SK-N-SH (cell line): ENCODE results near the gene PRR19. TPM values are rescaled to one million over a fixed set of nuclear protein-coding genes. Genes with fewer than 3 reads are reported as not detected.

ENCODE experiments used
- CTCF ChIA-PET: fragments of 300-600, 350-600 bp; formaldehyde crosslinking; extraction: SDS; loops from one replicate; lab custom pipeline; 2021; lab: Yijun Ruan, JAX
- POLR2A ChIA-PET: fragments of 350-600 bp; sonication (Branson Sonifier 250); formaldehyde crosslinking; extraction: SDS; loops from one replicate; lab custom pipeline; 2020; ENCODE audit warnings: antibody characterized with exemption, inconsistent platforms; lab: Yijun Ruan, JAX
- DNase-seq: peaks from one replicate; pipeline ENCODE4 v3.0.0; 2012
- H2AFZ ChIP-seq: fragments of 200-600 bp; sonication (generic); 2 replicates; pipeline ENCODE4 v1.8.1; 2016; ENCODE audit warnings: antibody characterized with exemption, mild to moderate bottlenecking, low read depth
- H3F3A ChIP-seq: fragments of 200-600 bp; sonication (generic); replicated peaks from 2 replicates; pipeline ENCODE3; 2016; ENCODE audit warnings: antibody characterized with exemption, mild to moderate bottlenecking; ENCODE audit not compliant: insufficient read depth
- H3K27ac ChIP-seq, 2 experiments: fragments of 200-500 bp in 1 of 2; fragments of 200-600 bp in 1 of 2; sonication (Bioruptor generic) in 1 of 2; sonication (generic), shearing (Covaris generic) in 1 of 2; 2 replicates each; pipeline versions ENCODE4 v1.5.1 to v1.6.1; 2014 to 2016; ENCODE audit warnings: low read depth in 2 of 2, inconsistent platforms in 1 of 2, low read length in 1 of 2, mild to moderate bottlenecking in 1 of 2, mixed read lengths in 1 of 2
- H3K27me3 ChIP-seq: fragments of 200-600 bp; sonication (generic), shearing (Covaris generic); 2 replicates; pipeline ENCODE4 v1.6.1; 2016; ENCODE audit warnings: mixed run types; ENCODE audit not compliant: insufficient read depth
- H3K36me3 ChIP-seq, 2 experiments: fragments of 200-500 bp in 1 of 2; fragments of 200-600 bp in 1 of 2; sonication (Bioruptor generic) in 1 of 2; sonication (generic) in 1 of 2; replicated peaks in 1 of 2; 2 replicates each; pipeline versions ENCODE3 to v1.5.1; 2014 to 2016; ENCODE audit warnings: low read length in 1 of 2, mild to moderate bottlenecking in 1 of 2; ENCODE audit not compliant: insufficient read depth in 2 of 2, control insufficient read depth in 1 of 2
- H3K4me1 ChIP-seq, 2 experiments: fragments of 200-500 bp in 1 of 2; fragments of 200-600 bp in 1 of 2; sonication (Bioruptor generic) in 1 of 2; sonication (generic), shearing (Covaris generic) in 1 of 2; 2 replicates each; pipeline versions ENCODE4 v1.5.1 to v1.6.1; 2014 to 2016; ENCODE audit warnings: low read depth in 1 of 2, low read length in 1 of 2, mixed run types in 1 of 2; ENCODE audit not compliant: insufficient read depth in 2 of 2, control insufficient read depth in 1 of 2
- H3K4me2 ChIP-seq: fragments of 200-600 bp; sonication (generic), shearing (Covaris generic); 2 replicates; pipeline ENCODE4 v1.6.1; 2017; ENCODE audit warnings: mixed run types
- H3K4me3 ChIP-seq, 2 experiments: fragments of 200-500 bp in 1 of 2; fragments of 200-600 bp in 1 of 2; sonication (Bioruptor generic) in 1 of 2; sonication (generic), shearing (Covaris generic) in 1 of 2; 2 replicates each; pipeline versions ENCODE4 v1.5.1 to v1.8.1; 2014 to 2016; ENCODE audit warnings: low read depth in 2 of 2, inconsistent platforms in 1 of 2, low read length in 1 of 2, mild to moderate bottlenecking in 1 of 2, mixed read lengths in 1 of 2, moderate library complexity in 1 of 2
- H3K79me2 ChIP-seq: fragments of 200-600 bp; sonication (generic); 2 replicates; pipeline ENCODE4 v1.8.1; 2017; ENCODE audit warnings: mild to moderate bottlenecking; ENCODE audit not compliant: insufficient read depth
- H3K9ac ChIP-seq: fragments of 200-600 bp; sonication (generic); 2 replicates; pipeline ENCODE4 v1.6.1; 2017; ENCODE audit warnings: mixed run types
- H3K9me2 ChIP-seq: fragments of 200-600 bp; sonication (generic); 2 replicates; pipeline ENCODE4 v1.6.1; 2017; ENCODE audit warnings: mixed run types
- H3K9me3 ChIP-seq: fragments of 200-600 bp; sonication (generic); 2 replicates; pipeline ENCODE4 v1.6.1; 2017; ENCODE audit warnings: mixed run types, mild to moderate bottlenecking, moderate library complexity
- H4K20me1 ChIP-seq: fragments of 200-600 bp; sonication (generic); 2 replicates; pipeline ENCODE4 v1.6.1; 2017; ENCODE audit warnings: mild to moderate bottlenecking, mixed run types; ENCODE audit not compliant: insufficient read depth
- CHD2 ChIP-seq: fragments of 150-350 bp; IDR thresholded peaks from 2 replicates; pipeline ENCODE4 v1.6.1; 2018; ENCODE audit warnings: low read length; ENCODE audit not compliant: partially characterized antibody
- ELF1 ChIP-seq: IDR thresholded peaks from 2 replicates; pipeline ENCODE4 v1.4.0; 2012
- FOSL2 ChIP-seq: IDR thresholded peaks from 2 replicates; pipeline ENCODE4 v1.4.0; 2012; ENCODE audit warnings: low read depth, mild to moderate bottlenecking, moderate library complexity, borderline replicate concordance
- FOXM1 ChIP-seq: IDR thresholded peaks from 2 replicates; pipeline ENCODE4 v1.4.0; 2012; ENCODE audit warnings: low read depth, mild to moderate bottlenecking
- GATA2 ChIP-seq: sonication (generic); formaldehyde crosslinking; IDR thresholded peaks from 2 replicates; pipeline ENCODE4 v1.5.0; 2020; ENCODE audit warnings: mild to moderate bottlenecking, missing genetic modification reagents
- IRF3 ChIP-seq: fragments of 150-350 bp; IDR thresholded peaks from 2 replicates; pipeline ENCODE4 v1.6.1; 2016; ENCODE audit warnings: mild to moderate bottlenecking, low read depth, low read length
- NFIC ChIP-seq: IDR thresholded peaks from 2 replicates; pipeline ENCODE4 v1.4.0; 2012; ENCODE audit warnings: borderline replicate concordance
- RAD21 ChIP-seq: IDR thresholded peaks from 2 replicates; pipeline ENCODE4 v1.6.1; 2012; ENCODE audit warnings: mild to moderate bottlenecking, low read length
- RCOR1 ChIP-seq: fragments of 150-350 bp; IDR thresholded peaks from 2 replicates; pipeline ENCODE4 v1.6.1; 2017; ENCODE audit warnings: antibody characterized with exemption, low read length
- RFX5 ChIP-seq: IDR thresholded peaks from 2 replicates; pipeline ENCODE4 v1.6.1; 2012; ENCODE audit warnings: mild to moderate bottlenecking, improper control_type of control experiment, low read length
- RXRA ChIP-seq: IDR thresholded peaks from 2 replicates; pipeline ENCODE4 v1.4.0; 2012; ENCODE audit warnings: low read depth, mild to moderate bottlenecking, borderline replicate concordance
- SIN3A ChIP-seq: IDR thresholded peaks from 2 replicates; pipeline ENCODE4 v1.6.1; 2012; ENCODE audit warnings: low read depth, mild to moderate bottlenecking, low read length, moderate library complexity, borderline replicate concordance
- SMC3 ChIP-seq: IDR thresholded peaks from 2 replicates; pipeline ENCODE4 v1.6.1; 2012; ENCODE audit warnings: low read depth, low read length, improper control_type of control experiment
- TAF1 ChIP-seq: IDR thresholded peaks from 2 replicates; pipeline ENCODE4 v1.6.1; 2012; ENCODE audit warnings: low read depth, mild to moderate bottlenecking, low read length, moderate library complexity, borderline replicate concordance
- TCF12 ChIP-seq: IDR thresholded peaks from 2 replicates; pipeline ENCODE4 v1.4.0; 2012
- TEAD4 ChIP-seq: IDR thresholded peaks from 2 replicates; pipeline ENCODE4 v1.4.0; 2012; ENCODE audit warnings: mild to moderate bottlenecking, borderline replicate concordance; ENCODE audit not compliant: insufficient read depth
- USF1 ChIP-seq: IDR thresholded peaks from 2 replicates; pipeline ENCODE4 v1.4.0; 2012; ENCODE audit warnings: low read depth, borderline replicate concordance
- USF2 ChIP-seq: fragments of 150-350 bp; IDR thresholded peaks from 2 replicates; pipeline ENCODE4 v1.6.1; 2017; ENCODE audit warnings: antibody characterized with exemption, low read length, low read depth, borderline replicate concordance
- YY1 ChIP-seq: IDR thresholded peaks from 2 replicates; pipeline ENCODE4 v1.4.0; 2012; ENCODE audit warnings: low read depth, mild to moderate bottlenecking
- ZBTB33 ChIP-seq: IDR thresholded peaks from 2 replicates; pipeline ENCODE4 v1.4.0; 2012; ENCODE audit warnings: low read depth, borderline replicate concordance
- WGBS: methylation state at CpG from one replicate; pipeline ENCODE4 v1.1.6; 2017; ENCODE audit warnings: low lambda C conversion rate; 5-methylcytosine and 5-hydroxymethylcytosine counted together
- polyA plus RNA-seq, 3 experiments: library from polyadenylated mRNA; depleted of rRNA; stranded (reverse); fragments of >200 nt; gene quantifications; 2 replicates each; pipeline ENCODE4 v1.2.3, GENCODE V29; 2012

PRR19 gene
- polyA plus RNA-seq, 1 of the 3 experiments (the other 2 are of a cell fraction) = 1.3 TPM

GRCh38 chr19:42312370-42312769, 10.4 kb downstream of the PRR19 start:
- no peak overlapping the region for H2AFZ ChIP-seq
- no peaks in the 10 kb centered on the region for H4K20me1 ChIP-seq
- WGBS = 91% methylated on average over 5 of the region's 5 CpGs
- peaks cover 0 to 14% of the 10 kb centered on the region in 2 experiments; a peak in 1 of 4 replicates for H3K4me1 ChIP-seq
- H3K36me3 ChIP-seq = no peaks in the 10 kb centered on the region
- no peak overlapping the region for H3K4me3 ChIP-seq
- H3F3A ChIP-seq = no peaks in the 10 kb centered on the region
- no peak overlapping the region for H3K27ac ChIP-seq
- DNase-seq = no peak
- POLR2A ChIA-PET = no interaction called here
- no peaks in the 10 kb centered on the region for H3K27me3 ChIP-seq
- H3K4me2 ChIP-seq = no peak overlapping the region
- H3K9me2 ChIP-seq = no peaks in the 10 kb centered on the region
- H3K79me2 ChIP-seq = no peaks in the 10 kb centered on the region
- no peaks in the 10 kb centered on the region for H3K9me3 ChIP-seq
- CTCF ChIA-PET = interaction anchor here (1.1 to 1.5 kb wide), 4 partner anchors 11 to 32 kb away, joined by 3 to 5 read pairs (median 4); no protein-coding TSS in a partner anchor
- no peak overlapping the region for H3K9ac ChIP-seq
- no peak for TF ChIP-seq GATA2 (CRISPR knock-in tag)
- no peak for TF ChIP-seq CHD2
- no peak for TF ChIP-seq SMC3
- no peak for TF ChIP-seq FOSL2
- no peak for TF ChIP-seq IRF3
- no peak for TF ChIP-seq ZBTB33
- TF ChIP-seq RAD21 = no peak
- TF ChIP-seq TAF1 = no peak
- no peak for TF ChIP-seq SIN3A
- no peak for TF ChIP-seq USF1
- no peak for TF ChIP-seq RCOR1
- TF ChIP-seq TCF12 = no peak
- no peak for TF ChIP-seq TEAD4
- TF ChIP-seq RXRA = no peak
- TF ChIP-seq USF2 = no peak
- TF ChIP-seq RFX5 = no peak
- no peak for TF ChIP-seq ELF1
- no peak for TF ChIP-seq YY1
- TF ChIP-seq NFIC = no peak
- no peak for TF ChIP-seq FOXM1
